Stimulated activated CD8-positive, alpha-beta memory T cell treated with anti-CD3 and anti-CD28 coated beads, Interleukin-7, amount 100 ng/mL, for 24 hours (primary cell): Measurements from ENCODE around the gene TMEM115.
"Not testable (repeated sequence)": the region's sequence is repeated elsewhere in the genome, so short reads cannot be mapped to it uniquely, and the experiment has no call there.

Source experiments
- DNase-seq: peaks from one replicate; pipeline ENCODE4 v3.0.0-alpha.2; 2020; ENCODE audit warnings: low read depth

TMEM115 gene

GRCh38 chr3:50316657-50317242 lies 42.6 kb downstream of the TMEM115 start:
- DNase-seq: no peak

- no peak for DNase-seq
These were observed 44.5 kb downstream of the TMEM115 start for GRCh38 chr3:50314816-50315215.

- no peak for DNase-seq
These were observed 45.0 kb downstream of the TMEM115 start for GRCh38 chr3:50314342-50314741.

GRCh38 chr3:50312041-50312440 lies 47.3 kb downstream of the TMEM115 start:
- not testable (repeated sequence) for DNase-seq
